ENCODE results near the gene RASGRP3. TPM values are rescaled to one million over a fixed set of nuclear protein-coding genes. Genes with fewer than 3 reads are reported as not detected.

RASGRP3 gene
- total RNA-seq: 10 to 100 TPM; 38.7 to 68.1 (median 48.7) TPM
- polyA plus RNA-seq: 10 to 100 TPM; 13.2 to 15.9 (median 14.0) TPM
- long read RNA-seq, donor 1, partial matches to known transcripts: 0 of 2 reads
- long read RNA-seq, donor 1, other reads (novel, unspliced or antisense): 0 of 2 reads
- long read RNA-seq, donor 2, partial matches to known transcripts: 0 of 2 reads
- long read RNA-seq, donor 2, other reads (novel, unspliced or antisense): 0 of 2 reads

GRCh38 chr2:33476131-33476792 is at the start of gene RASGRP3:
Gene RASGRP3, plus strand, starts transcription at chr2:33476649. Its CDS starts 38,488 bp downstream, at chr2:33515137.
- H3K4me1 ChIP-seq: peaks cover 5 to 56% (median 44%) of the 10 kb centered on the region in 6 donors
- WGBS, 5 donors: 0 to 2% (median 0%) methylated on average over 18 of the region's 18 CpGs

GRCh38 chr2:33426666-33427231 is 49.7 kb upstream of the RASGRP3 start:
- H3K36me3 ChIP-seq: no peaks in the 10 kb centered on the region
- TF ChIP-seq POLR2AphosphoS5 (IDR thresholded peaks at IDR 0.05): no peak
- no peak for TF ChIP-seq POLR2A (IDR thresholded peaks at IDR 0.05)
- no peak for TF ChIP-seq CTCF (IDR thresholded peaks at IDR 0.05 in 8 of 11, conservative IDR thresholded peaks at IDR 0.05 in 3 of 11)
- no peaks in the 10 kb centered on the region for H3K9me3 ChIP-seq
- intact Hi-C loops (cut with DNase I; ENCODE audit: low total_unique reads): no loop called here
- whole genome bisulfite sequencing, 5 donors: 66 to 87% (median 82%) methylated on average over 3 of the region's 3 CpGs
- no peaks in the 10 kb centered on the region for H3K27me3 ChIP-seq (replicated peaks in 1 of 7)
- no peak for DNase-seq
- H3K4me1 ChIP-seq: no peaks in the 10 kb centered on the region
- no peak overlapping the region for H3K27ac ChIP-seq
- H3K4me3 ChIP-seq: no peak overlapping the region

More at GRCh38 chr2:33476131-33476792, at the start of gene RASGRP3:
- Histone ChIP-seq H3K36me3 (peaks cover 0 to 2% (median 0%) of the 10 kb centered on the region in 6 donors), H3K9me3 (no peaks in the 10 kb centered on the region), H3K27me3 (replicated peaks in 1 of 7) (no peaks in the 10 kb centered on the region), H3K27ac (peak within 1 kb of the TSS; percentile 84 to 97 (median 93)), H3K4me3 (peak within 1 kb of the TSS; percentile 53 to 75 (median 57))
- TF ChIP-seq POLR2A (IDR thresholded peaks at IDR 0.05): peak in 2 of 3 donors; percentile 35 to 61
- no peak for TF ChIP-seq CTCF (IDR thresholded peaks at IDR 0.05 in 8 of 11, conservative IDR thresholded peaks at IDR 0.05 in 3 of 11)
- peak; percentile 40 to 91 (median 88) for TF ChIP-seq POLR2AphosphoS5 (IDR thresholded peaks at IDR 0.05)
- intact Hi-C loops (cut with DNase I; ENCODE audit: low total_unique reads): loop anchor here (10.0 kb wide), 2 partner anchors 79 to 109 kb away; no protein-coding TSS in a partner anchor
- DNase-seq: peak; percentile 93

GRCh38 chr2:33430077-33430476 is 46.4 kb upstream of the RASGRP3 start:
- no peak for DNase-seq
- Histone ChIP-seq H3K9me3 (no peaks in the 10 kb centered on the region), H3K4me3 (no peak overlapping the region), H3K27me3 (replicated peaks in 1 of 7) (no peaks in the 10 kb centered on the region), H3K4me1 (no peaks in the 10 kb centered on the region), H3K27ac (no peak overlapping the region), H3K36me3 (no peaks in the 10 kb centered on the region)
- intact Hi-C loops (cut with DNase I; ENCODE audit: low total_unique reads): no loop called here
- no peak for TF ChIP-seq CTCF (IDR thresholded peaks at IDR 0.05 in 8 of 11, conservative IDR thresholded peaks at IDR 0.05 in 3 of 11)
- no peak for TF ChIP-seq POLR2AphosphoS5 (IDR thresholded peaks at IDR 0.05)
- no peak for TF ChIP-seq POLR2A (IDR thresholded peaks at IDR 0.05)
- WGBS, 5 donors: 55 to 72% (median 64%) methylated on average over 3 of the region's 3 CpGs

GRCh38 chr2:33430856-33431255 is 45.6 kb upstream of the RASGRP3 start:
- WGBS, 5 donors: 82 to 93% (median 87%) methylated on average over 1 of the region's 1 CpG
- no peak for DNase-seq
- TF ChIP-seq POLR2AphosphoS5 (IDR thresholded peaks at IDR 0.05) (no peak), POLR2A (IDR thresholded peaks at IDR 0.05) (no peak), CTCF (IDR thresholded peaks at IDR 0.05 in 8 of 11, conservative IDR thresholded peaks at IDR 0.05 in 3 of 11) (no peak)
- no peak overlapping the region for H3K27ac ChIP-seq
- no peaks in the 10 kb centered on the region for H3K4me1 ChIP-seq
- intact Hi-C loops (cut with DNase I; ENCODE audit: low total_unique reads): no loop called here
- H3K9me3 ChIP-seq: no peaks in the 10 kb centered on the region
- H3K36me3 ChIP-seq: no peaks in the 10 kb centered on the region
- no peaks in the 10 kb centered on the region for H3K27me3 ChIP-seq (replicated peaks in 1 of 7)
- H3K4me3 ChIP-seq: no peak overlapping the region
